ENCODE measurements around the gene CASKIN1.

DNA sequence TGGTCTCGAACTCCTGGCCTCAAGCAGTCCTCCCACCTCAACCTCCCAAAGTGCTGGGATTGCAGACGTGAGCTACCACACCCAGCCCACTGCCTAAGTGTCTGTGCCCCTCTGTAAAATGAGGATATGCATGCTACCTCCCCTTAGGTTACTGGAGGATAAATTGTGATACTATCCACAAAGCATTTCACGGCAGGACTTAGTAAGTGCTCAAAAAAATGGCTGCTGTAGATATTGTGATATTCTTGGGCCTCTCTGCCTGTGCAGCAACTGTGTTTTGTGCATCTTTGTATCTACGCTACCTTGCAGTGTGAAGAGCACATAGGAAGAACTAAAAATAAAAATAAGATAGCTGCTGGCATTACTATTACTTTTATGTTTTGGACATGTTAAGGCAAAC, 1.9 kb upstream of the CASKIN1 start:
- TF ChIP-seq, protein P1, sequence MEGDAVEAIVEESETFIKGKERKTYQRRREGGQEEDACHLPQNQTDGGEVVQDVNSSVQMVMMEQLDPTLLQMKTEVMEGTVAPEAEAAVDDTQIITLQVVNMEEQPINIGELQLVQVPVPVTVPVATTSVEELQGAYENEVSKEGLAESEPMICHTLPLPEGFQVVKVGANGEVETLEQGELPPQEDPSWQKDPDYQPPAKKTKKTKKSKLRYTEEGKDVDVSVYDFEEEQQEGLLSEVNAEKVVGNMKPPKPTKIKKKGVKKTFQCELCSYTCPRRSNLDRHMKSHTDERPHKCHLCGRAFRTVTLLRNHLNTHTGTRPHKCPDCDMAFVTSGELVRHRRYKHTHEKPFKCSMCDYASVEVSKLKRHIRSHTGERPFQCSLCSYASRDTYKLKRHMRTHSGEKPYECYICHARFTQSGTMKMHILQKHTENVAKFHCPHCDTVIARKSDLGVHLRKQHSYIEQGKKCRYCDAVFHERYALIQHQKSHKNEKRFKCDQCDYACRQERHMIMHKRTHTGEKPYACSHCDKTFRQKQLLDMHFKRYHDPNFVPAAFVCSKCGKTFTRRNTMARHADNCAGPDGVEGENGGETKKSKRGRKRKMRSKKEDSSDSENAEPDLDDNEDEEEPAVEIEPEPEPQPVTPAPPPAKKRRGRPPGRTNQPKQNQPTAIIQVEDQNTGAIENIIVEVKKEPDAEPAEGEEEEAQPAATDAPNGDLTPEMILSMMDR (IDR thresholded peaks at IDR 0.05; ENCODE audit: low read depth, low read length): no peak
- TF ChIP-seq EZH2phosphoT487 (IDR thresholded peaks at IDR 0.05; ENCODE audit: low read depth): no peak

All from OCI-LY3 (cell line).